HCT116 (cell line): Measurements from ENCODE around the gene CORO2A. TPM values are rescaled to one million over a fixed set of nuclear protein-coding genes. Genes with fewer than 3 reads are reported as not detected.
A peak's percentile ranks its signal among the peaks of the same experiment; 100 is the strongest.

Experiments
- ATAC-seq: fragments of 200-7000 bp; cut with Tn5 transposase; 2 replicates; pipeline ENCODE4 v1.9.1; 2020; ENCODE audit warnings: mild to moderate bottlenecking, moderate library complexity
- BruUV-seq: library from RNA; stranded (reverse); fragments of 400-500 nt; replicated peaks from 2 replicates; lab custom pipeline; 2021; lab: Mats Ljungman, UMichigan
- CTCF ChIA-PET: fragments of 300-600 bp; sonication (Branson Sonifier 250); formaldehyde crosslinking; loops from one replicate; lab custom pipeline; 2021; ENCODE audit warnings: antibody characterized with exemption; lab: Charles Lee
- POLR2A ChIA-PET: fragments of 300-600, 350-600 bp; sonication (Branson Sonifier 250); formaldehyde crosslinking; loops from one replicate; lab custom pipeline; 2021; ENCODE audit warnings: antibody characterized with exemption; lab: Charles Lee
- RAD21 ChIA-PET, 2 experiments: fragments of 300-600 bp; sonication (Branson Sonifier 250); formaldehyde crosslinking; loops; one replicate each; lab custom pipeline; 2023; ENCODE audit warnings: low total read pairs in 2 of 2; ENCODE audit not compliant: uncharacterized antibody in 2 of 2, unreplicated experiment in 2 of 2, low non-redundant PET in 1 of 2; lab: Charles Lee
- DNase-seq: peaks from one replicate; pipeline ENCODE4 v3.0.0-alpha.2; 2010; ENCODE audit warnings: low read depth, low spot score
- H2AFZ ChIP-seq: fragments of 200-600 bp; shearing (Covaris generic), sonication (generic); 2 replicates; pipeline ENCODE4 v1.6.1; 2017; ENCODE audit warnings: low read depth, mixed run types, mixed read lengths, antibody characterized with exemption, low read length; ENCODE audit not compliant: poor library complexity, severe bottlenecking
- H3K27ac ChIP-seq: 2 replicates; pipeline ENCODE4 v1.5.1; 2012; ENCODE audit warnings: low read depth, low read length
- H3K27me3 ChIP-seq: fragments of 200-600 bp; sonication (generic); 2 replicates; pipeline ENCODE4 v1.6.1; 2016; ENCODE audit warnings: mixed run types, low read length, mixed read lengths; ENCODE audit not compliant: insufficient read depth
- H3K36me3 ChIP-seq, 2 experiments: fragments of 200-500 bp in 1 of 2; fragments of 200-600 bp in 1 of 2; sonication (Bioruptor generic) in 1 of 2; sonication (generic) in 1 of 2; 2 replicates each; pipeline versions ENCODE4 v1.5.1 to v1.6.1; 2014 to 2016; ENCODE audit warnings: low read length in 2 of 2, inconsistent platforms in 1 of 2, mixed read lengths in 1 of 2, mixed run types in 1 of 2; ENCODE audit not compliant: insufficient read depth in 2 of 2, control insufficient read depth in 1 of 2
- H3K4me1 ChIP-seq, 2 experiments: fragments of 200-600 bp in 1 of 2; sonication (generic) in 1 of 2; 2 replicates each; pipeline versions ENCODE4 v1.5.1 to v1.6.1; 2012 to 2017; ENCODE audit warnings: low read length in 2 of 2, inconsistent platforms in 1 of 2, mild to moderate bottlenecking in 1 of 2, mixed read lengths in 1 of 2, mixed run types in 1 of 2, moderate library complexity in 1 of 2; ENCODE audit not compliant: insufficient read depth in 2 of 2, control insufficient read depth in 1 of 2
- H3K4me2 ChIP-seq: fragments of 200-600 bp; sonication (generic); 2 replicates; pipeline ENCODE4 v1.6.1; 2017; ENCODE audit warnings: mixed run types, low read length, mixed read lengths
- H3K4me3 ChIP-seq, 2 experiments: fragments of 200-600 bp in 1 of 2; sonication (generic) in 1 of 2; replicated peaks in 1 of 2; 2 replicates each; pipeline ENCODE4 v1.5.1; 2011 to 2016; ENCODE audit warnings: low read length in 2 of 2, control low read depth in 1 of 2, low read depth in 1 of 2, mild to moderate bottlenecking in 1 of 2, mixed read lengths in 1 of 2, mixed run types in 1 of 2
- H3K79me2 ChIP-seq: fragments of 200-600 bp; sonication (generic); 2 replicates; pipeline ENCODE4 v1.6.1; 2017; ENCODE audit warnings: mild to moderate bottlenecking, mixed run types, low read length, moderate library complexity, mixed read lengths; ENCODE audit not compliant: insufficient read depth
- H3K9ac ChIP-seq: fragments of 200-600 bp; sonication (generic); 2 replicates; pipeline ENCODE4 v1.6.1; 2016; ENCODE audit warnings: low read length, mixed read lengths
- H3K9me2 ChIP-seq: fragments of 200-600 bp; sonication (generic), shearing (Covaris generic); 2 replicates; pipeline ENCODE4 v1.6.1; 2017; ENCODE audit warnings: mixed run types, mild to moderate bottlenecking, moderate library complexity; ENCODE audit not compliant: insufficient read depth
- H3K9me3 ChIP-seq, 2 experiments: fragments of 200-500 bp in 1 of 2; fragments of 200-600 bp in 1 of 2; sonication (Bioruptor generic) in 1 of 2; sonication (generic) in 1 of 2; 2 replicates each; pipeline ENCODE4 v1.6.1; 2014 to 2017; ENCODE audit warnings: low read length in 2 of 2, mixed read lengths in 2 of 2, inconsistent platforms in 1 of 2, low read depth in 1 of 2, mild to moderate bottlenecking in 1 of 2, mixed run types in 1 of 2, moderate library complexity in 1 of 2; ENCODE audit not compliant: control insufficient read depth in 1 of 2, insufficient read depth in 1 of 2
- H4K20me1 ChIP-seq: fragments of 200-600 bp; sonication (generic), shearing (Covaris generic); 2 replicates; pipeline ENCODE4 v1.6.1; 2017; ENCODE audit warnings: mixed run types, mild to moderate bottlenecking, moderate library complexity; ENCODE audit not compliant: insufficient read depth
- ATF3 ChIP-seq: IDR thresholded peaks from 2 replicates; pipeline ENCODE4 v1.6.1; 2012
- EZH2 ChIP-seq: fragments of 200-600 bp; sonication (generic); IDR thresholded peaks from 2 replicates; pipeline ENCODE4 v1.6.1; 2017; ENCODE audit warnings: antibody characterized with exemption, mixed run types
- RAD21 ChIP-seq: IDR thresholded peaks from 2 replicates; pipeline ENCODE4 v1.6.1; 2012; ENCODE audit warnings: low read depth, mild to moderate bottlenecking
- REST ChIP-seq: IDR thresholded peaks from 2 replicates; pipeline ENCODE4 v1.6.1; 2012; ENCODE audit warnings: low read depth
- SIN3A ChIP-seq: IDR thresholded peaks from 2 replicates; pipeline ENCODE4 v1.6.1; 2012; ENCODE audit warnings: low read depth
- TCF7L2 ChIP-seq: IDR thresholded peaks from 2 replicates; pipeline ENCODE4 v1.7.0; 2011; ENCODE audit warnings: borderline replicate concordance, inconsistent platforms; ENCODE audit not compliant: insufficient read depth, insufficient read length; ENCODE audit errors: extremely low read depth
- intact Hi-C: fragments of 100-400 bp; cut with micrococcal nuclease; formaldehyde crosslinking; loops from 2 replicates; pipeline ENCODE4 v1.10.0; 2022
- total RNA-seq: library from RNA; stranded (reverse); gene quantifications from one replicate; pipeline ENCODE4 v1.2.1, GENCODE V29; 2021; ENCODE audit not compliant: unreplicated experiment
- TF ChIP-seq, protein P1 (sequence below), 3 experiments: fragments of 200-600 bp in 1 of 3; sonication (generic) in 1 of 3; IDR thresholded peaks in 2 of 3; conservative IDR thresholded peaks in 1 of 3; 2 replicates each; pipeline ENCODE4 v1.5.1; 2012 to 2017; ENCODE audit warnings: low read depth in 2 of 3, low read length in 2 of 3, antibody characterized with exemption in 1 of 3, borderline replicate concordance in 1 of 3, control low read depth in 1 of 3, mild to moderate bottlenecking in 1 of 3, mixed read lengths in 1 of 3, mixed run types in 1 of 3, moderate library complexity in 1 of 3; ENCODE audit not compliant: insufficient read depth in 1 of 3

CORO2A gene
- total RNA-seq, 1 experiment from 2014 or later, result 5.7 TPM

DNA sequence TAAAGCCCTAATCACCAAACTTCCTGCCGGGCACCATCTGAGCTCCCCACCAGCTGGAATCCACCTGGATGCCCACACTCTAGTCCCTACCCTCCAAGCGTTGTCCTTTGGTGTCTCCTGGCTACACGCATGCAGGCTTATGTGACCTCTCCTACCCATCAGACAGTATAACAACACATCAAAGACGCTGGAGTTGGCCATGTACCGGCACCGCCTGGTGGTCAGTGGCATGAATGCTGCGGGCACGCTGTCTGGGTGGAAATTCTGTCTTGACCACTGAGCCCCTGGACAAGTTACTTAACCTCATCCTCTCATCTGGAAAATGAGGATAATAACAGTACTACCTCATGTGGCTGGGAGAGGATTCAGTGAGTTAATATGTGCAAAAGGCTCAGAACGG is 23.4 kb upstream of the CORO2A start:
- Histone ChIP-seq H3K36me3 (no peaks in the 10 kb centered on the region; a peak in 1 of 4 replicates), H3K27ac (no peak overlapping the region), H3K27me3 (no peaks in the 10 kb centered on the region), H2AFZ (no peak overlapping the region), H3K9ac (no peak overlapping the region), H3K9me2 (no peaks in the 10 kb centered on the region), H3K4me3 (no peak overlapping the region), H3K4me2 (no peak overlapping the region), H3K9me3 (no peaks in the 10 kb centered on the region), H3K4me1 (peaks cover 3 to 12% of the 10 kb centered on the region in 2 experiments; a peak in 2 of 4 replicates), H3K79me2 (no peaks in the 10 kb centered on the region), H4K20me1 (no peaks in the 10 kb centered on the region)
- DNase-seq (no peak), ATAC-seq (peak; percentile 87)
- CTCF ChIA-PET, result interaction anchor here (0.9 to 1.0 kb wide), 2 partner anchors 10 to 40 kb away, joined by 3 read pairs; no protein-coding TSS in a partner anchor
- BruUV-seq, result no TSS peak
- intact Hi-C loops, result loop anchor here (10.0 kb wide), 1 partner anchor 141 kb away; no protein-coding TSS in a partner anchor
- RAD21 ChIA-PET, result no interaction called here
- POLR2A ChIA-PET, result no interaction called here
- TF ChIP-seq TCF7L2 (peak; percentile 87), EZH2 (no peak), RAD21 (peak; percentile 50)
- TF ChIP-seq, protein P1, sequence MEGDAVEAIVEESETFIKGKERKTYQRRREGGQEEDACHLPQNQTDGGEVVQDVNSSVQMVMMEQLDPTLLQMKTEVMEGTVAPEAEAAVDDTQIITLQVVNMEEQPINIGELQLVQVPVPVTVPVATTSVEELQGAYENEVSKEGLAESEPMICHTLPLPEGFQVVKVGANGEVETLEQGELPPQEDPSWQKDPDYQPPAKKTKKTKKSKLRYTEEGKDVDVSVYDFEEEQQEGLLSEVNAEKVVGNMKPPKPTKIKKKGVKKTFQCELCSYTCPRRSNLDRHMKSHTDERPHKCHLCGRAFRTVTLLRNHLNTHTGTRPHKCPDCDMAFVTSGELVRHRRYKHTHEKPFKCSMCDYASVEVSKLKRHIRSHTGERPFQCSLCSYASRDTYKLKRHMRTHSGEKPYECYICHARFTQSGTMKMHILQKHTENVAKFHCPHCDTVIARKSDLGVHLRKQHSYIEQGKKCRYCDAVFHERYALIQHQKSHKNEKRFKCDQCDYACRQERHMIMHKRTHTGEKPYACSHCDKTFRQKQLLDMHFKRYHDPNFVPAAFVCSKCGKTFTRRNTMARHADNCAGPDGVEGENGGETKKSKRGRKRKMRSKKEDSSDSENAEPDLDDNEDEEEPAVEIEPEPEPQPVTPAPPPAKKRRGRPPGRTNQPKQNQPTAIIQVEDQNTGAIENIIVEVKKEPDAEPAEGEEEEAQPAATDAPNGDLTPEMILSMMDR (IDR thresholded peaks at IDR 0.05 in 2 of 3, conservative IDR thresholded peaks at IDR 0.05 in 1 of 3; ENCODE audit: borderline replicate concordance in 1 of 3, insufficient read depth in 1 of 3, low read depth in 2 of 3, low read length in 2 of 3), result peak; percentile 33 to 70 (median 60); a peak in 5 of 6 replicates

- CTCF ChIA-PET, result interaction anchor here (0.9 to 1.0 kb wide), 2 partner anchors 10 to 41 kb away, joined by 3 read pairs; no protein-coding TSS in a partner anchor
- Histone ChIP-seq H3K36me3 (no peaks in the 10 kb centered on the region; a peak in 1 of 4 replicates), H3K27ac (no peak overlapping the region)
Measured at GRCh38 chr9:98215271-98215670, 22.8 kb upstream of the CORO2A start.

More at GRCh38 chr9:98215271-98215670, 22.8 kb upstream of the CORO2A start:
- Histone ChIP-seq H3K9me2 (no peaks in the 10 kb centered on the region), H3K79me2 (no peaks in the 10 kb centered on the region), H3K4me3 (no peak overlapping the region), H3K4me2 (no peak overlapping the region), H3K9ac (no peak overlapping the region), H2AFZ (no peak overlapping the region), H3K4me1 (peaks cover 3 to 12% of the 10 kb centered on the region in 2 experiments; a peak in 2 of 4 replicates), H4K20me1 (no peaks in the 10 kb centered on the region), H3K9me3 (no peaks in the 10 kb centered on the region), H3K27me3 (no peaks in the 10 kb centered on the region)
- no TSS peak for BruUV-seq
- ChIA-PET POLR2A (no interaction called here), RAD21 (no interaction called here)
- intact Hi-C loops, result loop anchor here (10.0 kb wide), 1 partner anchor 140 kb away; no protein-coding TSS in a partner anchor
- no peak for DNase-seq
- TF ChIP-seq, protein P1 (IDR thresholded peaks at IDR 0.05 in 2 of 3, conservative IDR thresholded peaks at IDR 0.05 in 1 of 3; ENCODE audit: borderline replicate concordance in 1 of 3, insufficient read depth in 1 of 3, low read depth in 2 of 3, low read length in 2 of 3), result no peak
- TF ChIP-seq SIN3A (no peak), REST (no peak), ATF3 (no peak)
- ATAC-seq, result no peak
